Tibial artery (tissue), 4 donors: Measurements from ENCODE around the gene BRI3BP.

Source experiments
- DNase-seq, 2 donors: peaks; one replicate each; pipeline ENCODE4 v3.0.0-alpha.2; 2019
- H3K27ac ChIP-seq, 2 donors: fragments of 200-600 bp; sonication (generic) in 1 of 2; 1 replicate in 1 of 2; 2 replicates in 1 of 2; pipeline ENCODE4 v1.5.1; 2018 to 2019; ENCODE audit warnings: mild to moderate bottlenecking in 1 of 2
- H3K27me3 ChIP-seq, 2 donors: fragments of 200-600 bp; sonication (generic) in 1 of 2; one replicate each; pipeline versions ENCODE4 v1.5.1 to v1.6.0; 2016 to 2019
- H3K36me3 ChIP-seq, 3 donors: fragments of 200-600 bp; sonication (generic) in 2 of 3; one replicate each; pipeline ENCODE4 v1.5.1; 2016 to 2019; ENCODE audit warnings: mild to moderate bottlenecking in 2 of 3
- H3K4me1 ChIP-seq, 4 donors: fragments of 200-600 bp; sonication (generic) in 2 of 4; 1 replicate in 3 of 4; 2 replicates in 1 of 4; pipeline ENCODE4 v1.5.1; 2016 to 2019
- H3K4me3 ChIP-seq, 2 donors: fragments of 200-600 bp; sonication (generic) in 1 of 2; 1 replicate in 1 of 2; 2 replicates in 1 of 2; pipeline ENCODE4 v1.5.1; 2018 to 2019; ENCODE audit warnings: mild to moderate bottlenecking in 2 of 2
- H3K9me3 ChIP-seq, 3 donors: fragments of 200-600 bp; sonication (generic) in 1 of 3; one replicate each; pipeline ENCODE4 v1.5.1; 2016 to 2019
- intact Hi-C: fragments of 100-400 bp; cut with DNase I; formaldehyde crosslinking; loops from one replicate; pipeline ENCODE4 v1.15.0; 2023; ENCODE audit warnings: low total_unique reads
- TF ChIP-seq, protein P1 (sequence below), 2 experiments: fragments of 200-600 bp in 1 of 2; fragments of 450-650 bp in 1 of 2; IDR thresholded peaks; one replicate each; pipeline ENCODE4 v1.5.1; 2017 to 2019; ENCODE audit warnings: antibody characterized with exemption in 2 of 2, mild to moderate bottlenecking in 1 of 2, moderate library complexity in 1 of 2

Gene BRI3BP

DNA sequence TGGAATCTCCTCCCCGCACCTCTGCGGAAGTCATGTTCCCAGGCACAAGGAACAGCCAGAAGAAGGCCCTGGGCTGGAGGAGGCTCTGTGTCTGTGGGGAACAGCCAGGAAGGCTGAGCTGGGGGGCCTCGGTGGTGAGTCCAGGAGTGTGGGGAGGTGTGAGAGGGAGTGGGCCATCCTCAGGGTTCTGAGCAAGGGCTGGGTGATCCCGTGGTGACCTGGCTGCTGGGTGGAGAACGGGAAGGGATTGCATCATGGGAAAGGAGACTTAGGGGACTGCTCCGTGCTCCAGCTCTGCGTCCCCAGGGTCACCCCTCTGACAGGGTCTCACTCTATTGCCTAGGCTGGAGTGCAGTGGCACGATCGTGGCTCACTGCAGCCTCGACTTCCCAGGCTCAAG is 85.6 kb downstream of the BRI3BP start:
- no peak overlapping the region for H3K4me3 ChIP-seq
- H3K9me3 ChIP-seq, result no peaks in the 10 kb centered on the region
- H3K27me3 ChIP-seq, result no peaks in the 10 kb centered on the region
- no peak overlapping the region for H3K27ac ChIP-seq
- TF ChIP-seq, protein P1, sequence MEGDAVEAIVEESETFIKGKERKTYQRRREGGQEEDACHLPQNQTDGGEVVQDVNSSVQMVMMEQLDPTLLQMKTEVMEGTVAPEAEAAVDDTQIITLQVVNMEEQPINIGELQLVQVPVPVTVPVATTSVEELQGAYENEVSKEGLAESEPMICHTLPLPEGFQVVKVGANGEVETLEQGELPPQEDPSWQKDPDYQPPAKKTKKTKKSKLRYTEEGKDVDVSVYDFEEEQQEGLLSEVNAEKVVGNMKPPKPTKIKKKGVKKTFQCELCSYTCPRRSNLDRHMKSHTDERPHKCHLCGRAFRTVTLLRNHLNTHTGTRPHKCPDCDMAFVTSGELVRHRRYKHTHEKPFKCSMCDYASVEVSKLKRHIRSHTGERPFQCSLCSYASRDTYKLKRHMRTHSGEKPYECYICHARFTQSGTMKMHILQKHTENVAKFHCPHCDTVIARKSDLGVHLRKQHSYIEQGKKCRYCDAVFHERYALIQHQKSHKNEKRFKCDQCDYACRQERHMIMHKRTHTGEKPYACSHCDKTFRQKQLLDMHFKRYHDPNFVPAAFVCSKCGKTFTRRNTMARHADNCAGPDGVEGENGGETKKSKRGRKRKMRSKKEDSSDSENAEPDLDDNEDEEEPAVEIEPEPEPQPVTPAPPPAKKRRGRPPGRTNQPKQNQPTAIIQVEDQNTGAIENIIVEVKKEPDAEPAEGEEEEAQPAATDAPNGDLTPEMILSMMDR (IDR thresholded peaks at IDR 0.05), result no peak
- DNase-seq, result no peak
- H3K36me3 ChIP-seq, result peaks cover 9 to 82% (median 23%) of the 10 kb centered on the region in 3 donors
- H3K4me1 ChIP-seq, result no peaks in the 10 kb centered on the region
- intact Hi-C loops, result no loop called here

DNA sequence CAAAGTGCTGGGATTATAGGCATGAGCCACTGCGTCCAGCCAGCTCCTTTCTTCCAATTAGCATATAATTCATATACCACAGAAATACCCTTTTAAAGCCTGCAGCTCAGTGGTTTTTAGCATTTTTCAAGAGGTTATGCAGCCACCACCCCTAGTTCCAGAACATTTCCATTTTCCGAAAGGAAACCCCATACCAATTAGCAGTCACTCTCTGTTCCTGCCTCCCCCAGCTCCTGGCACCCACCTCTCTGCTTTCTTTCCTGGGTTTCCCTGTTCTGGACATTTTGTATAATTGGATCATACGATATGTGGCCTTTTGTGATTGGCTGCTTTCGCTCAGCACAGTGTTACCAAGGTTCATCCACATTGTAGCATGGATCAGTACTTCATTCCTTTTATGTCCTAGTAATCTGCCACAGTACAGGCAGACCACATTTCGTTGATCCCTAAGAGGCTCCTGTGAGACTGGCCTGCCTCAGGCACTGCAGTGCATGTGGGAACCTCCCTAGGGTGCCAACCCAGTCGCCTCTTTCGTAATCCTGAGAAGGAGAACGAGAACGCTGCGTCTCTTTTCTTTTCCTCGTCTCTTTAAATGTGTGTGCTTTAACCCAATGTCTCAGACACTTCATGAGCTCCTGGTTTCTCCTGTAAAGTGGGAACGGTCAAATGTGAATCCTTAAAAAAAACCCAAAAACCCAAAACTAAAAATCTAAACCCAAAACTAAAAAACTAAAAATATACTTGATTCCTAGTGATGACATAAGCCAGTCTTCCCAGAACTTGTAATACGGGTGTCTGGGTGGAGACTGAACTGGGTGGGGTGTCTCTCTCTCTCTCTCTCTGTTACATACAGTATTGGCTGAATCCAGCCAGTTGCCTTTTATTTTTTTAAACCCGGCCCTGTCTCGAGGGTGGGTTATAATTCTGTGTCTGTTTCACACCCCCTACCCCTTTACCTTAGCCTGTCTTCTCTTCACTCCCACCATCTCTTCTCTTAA is 86.5 kb downstream of the BRI3BP start:
- peaks cover 9 to 82% (median 27%) of the 10 kb centered on the region in 3 donors for H3K36me3 ChIP-seq
- DNase-seq, result peak; percentile 77
- TF ChIP-seq, protein P1 (IDR thresholded peaks at IDR 0.05), result no peak
- H3K4me1 ChIP-seq, result no peaks in the 10 kb centered on the region
- intact Hi-C loops, result no loop called here
- H3K4me3 ChIP-seq, result no peak overlapping the region
- H3K27ac ChIP-seq, result no peak overlapping the region
- H3K9me3 ChIP-seq, result no peaks in the 10 kb centered on the region
- H3K27me3 ChIP-seq, result no peaks in the 10 kb centered on the region
